GM23338 (cell line): ENCODE measurements around the gene MPL. TPM values are rescaled to one million over a fixed set of nuclear protein-coding genes. Genes with fewer than 3 reads are reported as not detected.

Source experiments
- ATAC-seq: fragments of 200-7000 bp; cut with Tn5 transposase; 3 replicates; pipeline ENCODE4 v1.9.1; 2020
- DNase-seq: peaks from one replicate; pipeline ENCODE4 v3.0.0-alpha.2; 2015; ENCODE audit warnings: low spot score
- H2AFZ ChIP-seq: fragments of 200-600 bp; sonication (generic); 2 replicates; pipeline ENCODE4 v1.8.0; 2016; ENCODE audit warnings: antibody characterized with exemption, mild to moderate bottlenecking, moderate library complexity
- H3F3A ChIP-seq: fragments of 200-600 bp; sonication (generic); replicated peaks from 2 replicates; pipeline ENCODE4 v1.8.0; 2017; ENCODE audit warnings: antibody characterized with exemption, mixed run types, low read depth
- H3K27ac ChIP-seq: fragments of 200-600 bp; sonication (generic); 2 replicates; pipeline ENCODE4 v1.6.1; 2016; ENCODE audit warnings: low read depth
- H3K27me3 ChIP-seq: fragments of 200-600 bp; sonication (generic); 2 replicates; pipeline ENCODE4 v1.8.0; 2016; ENCODE audit warnings: mild to moderate bottlenecking, mixed run types, moderate library complexity; ENCODE audit not compliant: insufficient read depth
- H3K36me3 ChIP-seq: fragments of 200-600 bp; sonication (generic); 2 replicates; pipeline ENCODE4 v1.8.0; 2016; ENCODE audit warnings: mild to moderate bottlenecking; ENCODE audit not compliant: insufficient read depth
- H3K4me1 ChIP-seq: fragments of 200-600 bp; sonication (generic); 2 replicates; pipeline ENCODE4 v1.8.0; 2016; ENCODE audit warnings: mild to moderate bottlenecking, moderate library complexity; ENCODE audit not compliant: insufficient read depth
- H3K4me2 ChIP-seq: fragments of 200-600 bp; sonication (generic); 2 replicates; pipeline ENCODE4 v1.7.1; 2017; ENCODE audit warnings: mixed run types
- H3K4me3 ChIP-seq: fragments of 200-600 bp; sonication (generic); 2 replicates; pipeline ENCODE4 v1.6.1; 2016; ENCODE audit warnings: mixed run types
- H3K79me2 ChIP-seq: fragments of 200-600 bp; sonication (generic); replicated peaks from 2 replicates; pipeline ENCODE4 v1.8.0; 2017; ENCODE audit warnings: mild to moderate bottlenecking; ENCODE audit not compliant: insufficient read depth
- H3K9me2 ChIP-seq: fragments of 200-600 bp; sonication (generic); 2 replicates; pipeline ENCODE4 v1.8.0; 2017; ENCODE audit not compliant: insufficient read depth
- H4K20me1 ChIP-seq: fragments of 200-600 bp; sonication (generic); replicated peaks from 2 replicates; pipeline ENCODE4 v1.8.0; 2017; ENCODE audit warnings: mild to moderate bottlenecking; ENCODE audit not compliant: insufficient read depth
- H3K27ac Mint-ChIP-seq: 2 replicates; pipeline ENCODE4 v1.8.0; 2020; ENCODE audit warnings: inconsistent platforms, mild to moderate bottlenecking, moderate library complexity, mixed read lengths
- H3K27me3 Mint-ChIP-seq: 3 replicates; pipeline ENCODE4 v1.8.0; 2022; ENCODE audit warnings: low read depth, mild to moderate bottlenecking, moderate library complexity, mixed read lengths, inconsistent platforms; ENCODE audit not compliant: insufficient read depth, poor library complexity
- H3K36me3 Mint-ChIP-seq: 3 replicates; pipeline ENCODE4 v1.8.0; 2021; ENCODE audit warnings: low read depth, mild to moderate bottlenecking, inconsistent platforms, moderate library complexity, mixed read lengths
- H3K4me1 Mint-ChIP-seq: 3 replicates; pipeline ENCODE4 v1.8.0; 2020; ENCODE audit warnings: mild to moderate bottlenecking, inconsistent platforms, mixed read lengths
- H3K4me3 Mint-ChIP-seq: 3 replicates; pipeline ENCODE4 v1.8.0; 2021; ENCODE audit warnings: moderate library complexity, mild to moderate bottlenecking, inconsistent platforms, mixed read lengths
- H3K9me3 Mint-ChIP-seq: 3 replicates; pipeline ENCODE4 v1.8.0; 2020; ENCODE audit warnings: moderate library complexity, mild to moderate bottlenecking, inconsistent platforms, mixed read lengths
- CREB1 ChIP-seq: fragments of 250-450 bp; sonication (Bioruptor Pico); IDR thresholded peaks from 2 replicates; pipeline ENCODE4 v1.5.0; 2020; ENCODE audit warnings: low read depth, mild to moderate bottlenecking, moderate library complexity
- CTCF ChIP-seq, 2 experiments: fragments of 200-600 bp in 1 of 2; sonication (generic) in 1 of 2; conservative IDR thresholded peaks; 2 replicates each; pipeline versions ENCODE4 v1.5.1 to v1.6.1; 2016 to 2017; ENCODE audit warnings: antibody characterized with exemption in 2 of 2, low read depth in 2 of 2, mild to moderate bottlenecking in 2 of 2, moderate library complexity in 1 of 2
- ETS1 ChIP-seq: IDR thresholded peaks from 2 replicates; pipeline ENCODE4 v1.6.1; 2016; ENCODE audit warnings: antibody characterized with exemption
- EZH2 ChIP-seq: fragments of 200-600 bp; sonication (generic); IDR thresholded peaks from one replicate; pipeline ENCODE4 v1.8.0; 2017; ENCODE audit warnings: antibody characterized with exemption, mild to moderate bottlenecking, low read depth; ENCODE audit not compliant: unreplicated experiment
- EZH2phosphoT487 ChIP-seq: fragments of 200-600 bp; sonication (generic); IDR thresholded peaks from one replicate; pipeline ENCODE4 v1.8.1; 2018; ENCODE audit warnings: antibody characterized with exemption; ENCODE audit not compliant: unreplicated experiment
- NANOG ChIP-seq: IDR thresholded peaks from 2 replicates; pipeline ENCODE4 v1.6.1; 2016; ENCODE audit warnings: antibody characterized with exemption, borderline replicate concordance
- POLR2AphosphoS5 ChIP-seq: IDR thresholded peaks from 2 replicates; pipeline ENCODE4 v1.6.1; 2016; ENCODE audit warnings: antibody characterized with exemption, low read depth
- STAT1 ChIP-seq: IDR thresholded peaks from one replicate; pipeline ENCODE4 v1.6.1; 2016; ENCODE audit warnings: antibody characterized with exemption; ENCODE audit not compliant: unreplicated experiment
- ZNF114 ChIP-seq: fragments of 250-450 bp; sonication (Bioruptor Pico); IDR thresholded peaks from 2 replicates; pipeline ENCODE4 v1.5.0; 2020; ENCODE audit warnings: mild to moderate bottlenecking, moderate library complexity
- ZNF331 ChIP-seq: fragments of 250-450 bp; sonication (Bioruptor Pico); IDR thresholded peaks from 2 replicates; pipeline ENCODE4 v1.5.0; 2020; ENCODE audit warnings: low read depth, mild to moderate bottlenecking, moderate library complexity
- ZNF462 ChIP-seq: fragments of 250-450 bp; sonication (Bioruptor Pico); IDR thresholded peaks from 2 replicates; pipeline ENCODE4 v1.5.0; 2020; ENCODE audit warnings: mild to moderate bottlenecking, moderate library complexity
- polyA plus RNA-seq: library from polyadenylated mRNA; unstranded; fragments of >200 nt; fragmentation: Nextera tagmentation; extraction: Ambion mirVana; gene quantifications from 2 replicates; pipeline ENCODE4 v1.2.1, GENCODE V29; 2016
- total RNA-seq: library from RNA; depleted of rRNA; stranded (reverse); fragments of >200 nt; shearing (Covaris generic); gene quantifications from 2 replicates; pipeline ENCODE4 v1.2.3, GENCODE V29; 2014

MPL gene
- total and polyA plus RNA-seq, 2 experiments from 2014 or later = not detected

- peaks cover 16% of the 10 kb centered on the region for H3K27me3 Mint-ChIP-seq
- peaks cover 11% of the 10 kb centered on the region for H3K4me1 Mint-ChIP-seq
Observed at GRCh38 chr1:43304771-43305300, 32.8 kb upstream of the MPL start.

GRCh38 chr1:43305461-43305860 is 32.2 kb upstream of the MPL start:
- H3K27me3 ChIP-seq = no peaks in the 10 kb centered on the region
- H3K36me3 ChIP-seq = no peaks in the 10 kb centered on the region
- peaks cover 16% of the 10 kb centered on the region for H3K27me3 Mint-ChIP-seq
- H3K4me1 Mint-ChIP-seq = peaks cover 9% of the 10 kb centered on the region
- no peaks in the 10 kb centered on the region for H3K4me1 ChIP-seq
- H4K20me1 ChIP-seq = no peaks in the 10 kb centered on the region
- H3K79me2 ChIP-seq = no peaks in the 10 kb centered on the region
- H3F3A ChIP-seq = no peaks in the 10 kb centered on the region
- ATAC-seq (no peak), DNase-seq (no peak)
- H2AFZ ChIP-seq = no peak overlapping the region
- H3K4me2 ChIP-seq = no peak overlapping the region
- H3K36me3 Mint-ChIP-seq = no peaks in the 10 kb centered on the region; the same call in 2 of the 3 replicates
- no peaks in the 10 kb centered on the region for H3K9me3 Mint-ChIP-seq
- no peak overlapping the region for H3K4me3 ChIP-seq
- H3K9me2 ChIP-seq = no peaks in the 10 kb centered on the region
- H3K4me3 Mint-ChIP-seq = no peak overlapping the region
- H3K27ac Mint-ChIP-seq = peak overlapping the region; percentile 17; the same call in 1 of the 2 replicates
- H3K27ac ChIP-seq = no peak overlapping the region
- TF ChIP-seq ETS1 = no peak
- no peak for TF ChIP-seq CTCF (conservative IDR thresholded peaks at IDR 0.05; ENCODE audit: low read depth in 2 of 2)
- no peak for TF ChIP-seq ZNF462
- TF ChIP-seq EZH2phosphoT487 = no peak
- TF ChIP-seq STAT1 = no peak
- no peak for TF ChIP-seq POLR2AphosphoS5
- no peak for TF ChIP-seq EZH2
- TF ChIP-seq ZNF114 = no peak
- TF ChIP-seq CREB1 = no peak
- TF ChIP-seq ZNF331 (CRISPR knock-in tag) = no peak

More at GRCh38 chr1:43304771-43305300, 32.8 kb upstream of the MPL start:
- no peaks in the 10 kb centered on the region; the same call in 1 of the 2 replicates for H3K4me1 ChIP-seq
- TF ChIP-seq NANOG = no peak
- no peak overlapping the region for H3K4me3 ChIP-seq
- H3K4me2 ChIP-seq = no peak overlapping the region
- no peaks in the 10 kb centered on the region for H3K36me3 ChIP-seq
- Mint-ChIP-seq H3K27ac (no peak overlapping the region), H3K36me3 (no peaks in the 10 kb centered on the region; the same call in 2 of the 3 replicates), H3K9me3 (no peaks in the 10 kb centered on the region), H3K4me3 (no peak overlapping the region)
- no peak for DNase-seq
- no peaks in the 10 kb centered on the region for H3K9me2 ChIP-seq
- no peaks in the 10 kb centered on the region for H3K27me3 ChIP-seq
- ATAC-seq = no peak
- H3K79me2 ChIP-seq = no peaks in the 10 kb centered on the region
- H3K27ac ChIP-seq = no peak overlapping the region
- no peak overlapping the region for H2AFZ ChIP-seq
- H4K20me1 ChIP-seq = no peaks in the 10 kb centered on the region
- H3F3A ChIP-seq = no peaks in the 10 kb centered on the region
